Measurements from ENCODE around the gene SSTR5. TPM values are rescaled to one million over a fixed set of nuclear protein-coding genes. Genes with fewer than 3 reads are reported as not detected.

Gene SSTR5
- total and polyA plus RNA-seq, 2 of the 4 experiments (the other 2 are of a cell fraction): not detected

DNA sequence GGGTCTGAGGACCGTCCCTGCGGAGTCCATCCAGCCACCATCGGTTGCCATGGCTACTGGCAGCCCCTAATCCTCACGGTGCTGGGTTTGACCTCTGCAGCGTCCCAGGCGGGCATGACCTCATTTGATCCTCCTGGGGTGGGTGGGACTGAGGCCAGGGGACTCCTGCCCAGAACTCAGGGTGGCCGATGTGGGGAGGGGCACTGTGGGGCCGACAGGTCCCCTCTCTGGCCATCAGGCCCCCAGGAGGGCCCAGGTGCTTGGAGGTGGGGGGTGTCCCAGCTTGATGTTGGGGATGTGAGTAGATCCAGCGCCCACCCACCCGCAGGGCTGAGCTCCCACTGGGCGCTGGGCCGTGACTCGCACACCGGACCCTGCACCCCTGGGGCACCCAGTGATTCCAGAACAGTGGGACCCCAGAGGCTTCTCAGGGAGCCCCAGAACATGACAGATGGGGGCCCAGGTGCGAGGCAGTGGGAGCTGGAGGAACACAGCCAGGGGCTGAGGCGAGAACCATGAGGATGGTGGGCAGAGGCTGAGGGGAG is 1.6 kb upstream of the SSTR5 start:
- H3K4ac ChIP-seq (ENCODE audit: low read depth, low read length): no peak overlapping the region
- WGBS, 2 experiments (ENCODE audit: extremely low coverage in 2 of 2, insufficient read length in 1 of 2): 18% methylated on average over 6 of the region's 16 CpGs; no CpG with 5 or more reads in 1 of the 2 experiments
- intact Hi-C loops (cut with micrococcal nuclease): no loop called here

More for the DNA sequence above, 1.6 kb upstream of the SSTR5 start:
- Histone ChIP-seq H3K23ac (ENCODE audit: low read depth, low read length) (no peak overlapping the region), H3K27me3 (ENCODE audit: control insufficient read depth, insufficient read depth, low read length) (peaks cover 65% of the 10 kb centered on the region), H2AK9ac (replicated peaks; ENCODE audit: low read depth, low read length, poor library complexity) (no peak overlapping the region), H3K4me2 (ENCODE audit: low read depth, low read length) (no peak overlapping the region), H3K9me1 (ENCODE audit: insufficient read depth, low read length) (no peaks in the 10 kb centered on the region), H3K18ac (ENCODE audit: low read depth, low read length) (no peak overlapping the region), H3K36me3 (ENCODE audit: control insufficient read depth, insufficient read depth, low read length) (no peaks in the 10 kb centered on the region), H2BK120ac (ENCODE audit: low read depth, low read length) (no peak overlapping the region), H4K8ac (ENCODE audit: low read depth in 2 of 2, low read length in 2 of 2) (no peak overlapping the region), H4K5ac (ENCODE audit: low read depth, low read length) (no peak overlapping the region), H4K20me1 (ENCODE audit: insufficient read depth, low read length) (no peaks in the 10 kb centered on the region), H3K14ac (replicated peaks; ENCODE audit: low read depth, low read length) (no peak overlapping the region), H2AK5ac (ENCODE audit: low read depth, low read length) (no peak overlapping the region), H3K4me1 (ENCODE audit: control insufficient read depth, insufficient read depth, low read length) (no peaks in the 10 kb centered on the region), H3K9me3 (ENCODE audit: control insufficient read depth, insufficient read depth, low read length) (no peaks in the 10 kb centered on the region), H3K9ac (ENCODE audit: low read depth, low read length) (no peak overlapping the region), H3K27ac (ENCODE audit: insufficient read depth, low read length) (no peak overlapping the region), H3K56ac (ENCODE audit: extremely low read depth, insufficient read depth, low read length) (no peak overlapping the region), H2BK5ac (ENCODE audit: low read depth, low read length, poor library complexity, severe bottlenecking) (no peak overlapping the region), H3K79me1 (ENCODE audit: low read depth in 1 of 2, low read length in 2 of 2) (no peaks in the 10 kb centered on the region), H4K91ac (ENCODE audit: insufficient read depth, low read depth, low read length) (no peak overlapping the region), H2AFZ (replicated peaks; ENCODE audit: low read length, poor library complexity) (no peak overlapping the region), H2BK20ac (ENCODE audit: low read depth, low read length) (no peak overlapping the region), H2BK15ac (ENCODE audit: low read depth, low read length) (no peak overlapping the region), H3K4me3 (ENCODE audit: insufficient read depth, low read depth, low read length) (no peak overlapping the region)
- dilution Hi-C loops (cut with HindIII; ENCODE audit: low sequenced_read_pairs, unreplicated experiment) (no loop called here), in situ Hi-C loops (cut with MboI; ENCODE audit: low sequenced_read_pairs) (loop anchor here (25.0 kb wide), 1 partner anchor 359 kb away; the partner anchor contains the start of genes ANTKMT, FBXL16 and METRN)
- BruUV-seq (replicated peaks): no TSS peak
- DNase-seq (no peak), ATAC-seq (ENCODE audit: low read depth) (no peak)
- CTCF ChIA-PET: no interaction called here
- no peak for TF ChIP-seq SMC3 (IDR thresholded peaks at IDR 0.05; ENCODE audit: low read depth, low read length)
- TF ChIP-seq RCOR1 (IDR thresholded peaks at IDR 0.05; ENCODE audit: insufficient replicate concordance, low read length): no peak
- TF ChIP-seq FOS (IDR thresholded peaks at IDR 0.05; ENCODE audit: low read depth, low read length): no peak
- no peak for TF ChIP-seq MXI1 (IDR thresholded peaks at IDR 0.05; ENCODE audit: borderline replicate concordance, low read depth, low read length)
- TF ChIP-seq RFX5 (IDR thresholded peaks at IDR 0.05; ENCODE audit: low read depth, low read length): no peak
- TF ChIP-seq CEBPB (IDR thresholded peaks at IDR 0.05; ENCODE audit: low read depth, low read length): no peak
- TF ChIP-seq NFE2L2 (IDR thresholded peaks at IDR 0.05; ENCODE audit: low read depth, low read length): no peak
- TF ChIP-seq POLR2A (IDR thresholded peaks at IDR 0.05; ENCODE audit: low read depth, low read length): no peak
- no peak for TF ChIP-seq BHLHE40 (IDR thresholded peaks at IDR 0.05; ENCODE audit: low read depth, low read length)
- TF ChIP-seq MAZ (IDR thresholded peaks at IDR 0.05; ENCODE audit: borderline replicate concordance, low read depth, low read length): no peak
- TF ChIP-seq, protein P1, sequence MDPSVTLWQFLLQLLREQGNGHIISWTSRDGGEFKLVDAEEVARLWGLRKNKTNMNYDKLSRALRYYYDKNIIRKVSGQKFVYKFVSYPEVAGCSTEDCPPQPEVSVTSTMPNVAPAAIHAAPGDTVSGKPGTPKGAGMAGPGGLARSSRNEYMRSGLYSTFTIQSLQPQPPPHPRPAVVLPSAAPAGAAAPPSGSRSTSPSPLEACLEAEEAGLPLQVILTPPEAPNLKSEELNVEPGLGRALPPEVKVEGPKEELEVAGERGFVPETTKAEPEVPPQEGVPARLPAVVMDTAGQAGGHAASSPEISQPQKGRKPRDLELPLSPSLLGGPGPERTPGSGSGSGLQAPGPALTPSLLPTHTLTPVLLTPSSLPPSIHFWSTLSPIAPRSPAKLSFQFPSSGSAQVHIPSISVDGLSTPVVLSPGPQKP (IDR thresholded peaks at IDR 0.05; ENCODE audit: borderline replicate concordance, low read depth, low read length): no peak
- TF ChIP-seq MAFK (IDR thresholded peaks at IDR 0.05; ENCODE audit: low read depth, low read length): no peak
- no peak for TF ChIP-seq RAD21 (IDR thresholded peaks at IDR 0.05; ENCODE audit: low read length)
- POLR2A ChIA-PET (ENCODE audit: unreplicated experiment): no interaction called here

Data from IMR-90 (cell line).